ENCODE results near the gene HERC2. TPM values are rescaled to one million over a fixed set of nuclear protein-coding genes. Genes with fewer than 3 reads are reported as not detected.
"Not testable (repeated sequence)": the region's sequence is repeated elsewhere in the genome, so short reads cannot be mapped to it uniquely, and the experiment has no call there.

The HERC2 gene
- total and polyA plus RNA-seq, 4 donors, result 17.9 to 76.0 (median 39.8) TPM

GRCh38 chr15:28310454-28310853 is 11.5 kb downstream of the HERC2 start:
- H3K36me3 ChIP-seq (ENCODE audit: control insufficient read depth in 4 of 4, insufficient read depth in 4 of 4, low read length in 4 of 4), result peaks cover 2 to 35% (median 8%) of the 10 kb centered on the region in 4 donors
- H3K4me3 ChIP-seq; H3K4me1 ChIP-seq (ENCODE audit: control insufficient read depth in 5 of 5, insufficient read depth in 5 of 5, low read length in 5 of 5); H3K27ac ChIP-seq (ENCODE audit: low read depth in 1 of 2, low read length in 1 of 2); ATAC-seq (ENCODE audit: insufficient read depth, low FRiP score); H3K9ac ChIP-seq (ENCODE audit: insufficient read depth in 1 of 2, low read length in 2 of 2); DNase-seq; H3K27me3 ChIP-seq (ENCODE audit: control insufficient read depth in 3 of 3, insufficient read depth in 3 of 3, low read length in 2 of 3); H3K9me3 ChIP-seq (ENCODE audit: control insufficient read depth in 4 of 4, insufficient read depth in 3 of 4, low read length in 3 of 4): not testable (repeated sequence)
- 89% methylated on average over 10 to 11 of the region's 11 CpGs for WGBS, 2 donors

DNA sequence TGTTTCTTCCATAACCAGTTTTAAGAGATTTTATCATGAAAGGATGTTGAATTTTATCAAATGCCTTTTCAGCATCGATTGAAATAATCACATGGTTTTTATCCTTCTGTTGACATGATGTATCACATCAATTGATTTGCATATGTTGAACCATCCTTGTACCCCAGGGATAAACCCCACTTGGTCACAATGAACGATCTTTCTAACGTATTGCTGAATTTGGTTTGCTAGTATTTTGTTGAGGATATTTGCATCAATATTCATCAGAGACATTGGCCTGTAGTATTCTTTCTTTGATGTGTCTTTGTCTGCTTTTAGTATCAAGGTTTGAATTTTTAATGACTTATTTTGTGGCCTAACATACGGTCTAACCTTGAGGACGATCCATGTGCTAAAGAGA is 13.3 kb downstream of the HERC2 start:
- ATAC-seq (ENCODE audit: insufficient read depth, low FRiP score); H3K4me1 ChIP-seq (ENCODE audit: control insufficient read depth in 5 of 5, insufficient read depth in 5 of 5, low read length in 5 of 5); H3K27ac ChIP-seq (ENCODE audit: low read depth in 1 of 2, low read length in 1 of 2); H3K9ac ChIP-seq (ENCODE audit: insufficient read depth in 1 of 2, low read length in 2 of 2); H3K27me3 ChIP-seq (ENCODE audit: control insufficient read depth in 3 of 3, insufficient read depth in 3 of 3, low read length in 2 of 3); H3K9me3 ChIP-seq (ENCODE audit: control insufficient read depth in 4 of 4, insufficient read depth in 3 of 4, low read length in 3 of 4); DNase-seq; H3K4me3 ChIP-seq: not testable (repeated sequence)
- peaks cover 0 to 21% (median 3%) of the 10 kb centered on the region in 4 donors for H3K36me3 ChIP-seq (ENCODE audit: control insufficient read depth in 4 of 4, insufficient read depth in 4 of 4, low read length in 4 of 4)
- WGBS, 2 donors, result 97 to 98% methylated on average over 5 of the region's 5 CpGs

DNA sequence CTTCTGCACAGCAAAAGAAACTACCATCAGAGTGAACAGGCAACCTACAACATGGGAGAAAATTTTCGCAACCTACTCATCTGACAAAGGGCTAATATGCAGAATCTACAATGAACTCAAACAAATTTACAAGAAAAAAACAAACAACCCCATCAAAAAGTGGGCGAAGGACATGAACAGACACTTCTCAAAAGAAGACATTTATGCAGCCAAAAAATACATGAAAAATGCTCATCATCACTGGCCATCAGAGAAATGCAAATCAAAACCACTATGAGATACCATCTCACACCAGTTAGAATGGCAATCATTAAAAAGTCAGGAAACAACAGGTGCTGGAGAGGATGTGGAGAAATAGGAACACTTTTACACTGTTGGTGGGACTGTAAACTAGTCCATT is 16.3 kb downstream of the HERC2 start:
- WGBS, 2 donors, result 86 to 97% methylated on average over 2 of the region's 2 CpGs
- not testable (repeated sequence) for H3K4me1 ChIP-seq (ENCODE audit: control insufficient read depth in 5 of 5, insufficient read depth in 5 of 5, low read length in 5 of 5); DNase-seq

DNA sequence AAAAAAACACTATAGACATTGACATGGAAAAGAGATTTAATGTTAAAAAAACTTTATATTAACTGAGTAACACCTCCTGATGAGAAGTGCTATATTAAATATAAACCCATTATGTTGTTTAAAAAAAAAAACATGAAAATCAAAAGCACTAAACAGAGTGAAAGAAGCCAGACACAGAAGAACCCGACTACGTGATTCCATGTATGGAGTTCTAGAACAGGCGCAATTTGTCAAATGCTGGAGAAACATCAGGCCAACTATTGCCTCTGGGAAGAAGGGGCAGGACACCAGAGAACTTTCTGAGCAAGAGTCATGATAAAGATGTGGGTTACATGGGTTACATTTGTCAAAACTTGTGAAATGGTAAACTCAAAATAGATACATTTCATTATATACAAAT is 24.5 kb downstream of the HERC2 start:
- H3K9ac ChIP-seq (ENCODE audit: insufficient read depth in 1 of 2, low read length in 2 of 2); ATAC-seq (ENCODE audit: insufficient read depth, low FRiP score); H3K4me1 ChIP-seq (ENCODE audit: control insufficient read depth in 5 of 5, insufficient read depth in 5 of 5, low read length in 5 of 5); H3K4me3 ChIP-seq; H3K9me3 ChIP-seq (ENCODE audit: control insufficient read depth in 4 of 4, insufficient read depth in 3 of 4, low read length in 3 of 4); H3K36me3 ChIP-seq (ENCODE audit: control insufficient read depth in 4 of 4, insufficient read depth in 4 of 4, low read length in 4 of 4); H3K27me3 ChIP-seq (ENCODE audit: control insufficient read depth in 3 of 3, insufficient read depth in 3 of 3, low read length in 2 of 3); DNase-seq; H3K27ac ChIP-seq (ENCODE audit: low read depth in 1 of 2, low read length in 1 of 2): not testable (repeated sequence)
- 95 to 96% methylated on average over 3 of the region's 3 CpGs for WGBS, 2 donors

More for the DNA sequence above, 16.3 kb downstream of the HERC2 start:
- H3K27ac ChIP-seq (ENCODE audit: low read depth in 1 of 2, low read length in 1 of 2); H3K9me3 ChIP-seq (ENCODE audit: control insufficient read depth in 4 of 4, insufficient read depth in 3 of 4, low read length in 3 of 4); H3K4me3 ChIP-seq; H3K9ac ChIP-seq (ENCODE audit: insufficient read depth in 1 of 2, low read length in 2 of 2); H3K27me3 ChIP-seq (ENCODE audit: control insufficient read depth in 3 of 3, insufficient read depth in 3 of 3, low read length in 2 of 3); ATAC-seq (ENCODE audit: insufficient read depth, low FRiP score): not testable (repeated sequence)
- H3K36me3 ChIP-seq (ENCODE audit: control insufficient read depth in 4 of 4, insufficient read depth in 4 of 4, low read length in 4 of 4), result peaks cover 0 to 17% (median 2%) of the 10 kb centered on the region in 4 donors

DNA sequence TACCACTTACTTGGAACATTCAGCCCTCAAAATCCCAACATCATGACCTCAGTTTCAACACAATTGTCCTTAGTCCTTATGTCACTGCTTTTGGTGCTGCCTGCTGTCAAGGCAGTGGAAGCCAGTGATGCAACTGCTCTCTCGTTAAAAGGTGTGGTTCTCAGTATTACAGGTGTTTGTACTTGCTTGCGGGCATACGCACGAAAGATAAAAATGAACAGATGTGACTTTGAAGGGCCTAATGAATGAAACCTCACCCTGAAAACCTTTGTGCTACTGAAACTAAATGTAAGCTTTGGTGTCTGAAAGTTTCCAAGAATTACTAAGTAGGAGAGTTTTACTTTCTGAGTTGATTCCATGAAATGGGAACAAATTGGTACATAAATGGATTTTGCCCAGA is 25.2 kb downstream of the HERC2 start:
- H3K4me3 ChIP-seq; H3K36me3 ChIP-seq (ENCODE audit: control insufficient read depth in 4 of 4, insufficient read depth in 4 of 4, low read length in 4 of 4); DNase-seq; ATAC-seq (ENCODE audit: insufficient read depth, low FRiP score); H3K4me1 ChIP-seq (ENCODE audit: control insufficient read depth in 5 of 5, insufficient read depth in 5 of 5, low read length in 5 of 5); H3K27me3 ChIP-seq (ENCODE audit: control insufficient read depth in 3 of 3, insufficient read depth in 3 of 3, low read length in 2 of 3); H3K27ac ChIP-seq (ENCODE audit: low read depth in 1 of 2, low read length in 1 of 2); H3K9ac ChIP-seq (ENCODE audit: insufficient read depth in 1 of 2, low read length in 2 of 2); H3K9me3 ChIP-seq (ENCODE audit: control insufficient read depth in 4 of 4, insufficient read depth in 3 of 4, low read length in 3 of 4): not testable (repeated sequence)
- WGBS, 2 donors, result 89 to 91% methylated on average over 4 of the region's 4 CpGs

DNA sequence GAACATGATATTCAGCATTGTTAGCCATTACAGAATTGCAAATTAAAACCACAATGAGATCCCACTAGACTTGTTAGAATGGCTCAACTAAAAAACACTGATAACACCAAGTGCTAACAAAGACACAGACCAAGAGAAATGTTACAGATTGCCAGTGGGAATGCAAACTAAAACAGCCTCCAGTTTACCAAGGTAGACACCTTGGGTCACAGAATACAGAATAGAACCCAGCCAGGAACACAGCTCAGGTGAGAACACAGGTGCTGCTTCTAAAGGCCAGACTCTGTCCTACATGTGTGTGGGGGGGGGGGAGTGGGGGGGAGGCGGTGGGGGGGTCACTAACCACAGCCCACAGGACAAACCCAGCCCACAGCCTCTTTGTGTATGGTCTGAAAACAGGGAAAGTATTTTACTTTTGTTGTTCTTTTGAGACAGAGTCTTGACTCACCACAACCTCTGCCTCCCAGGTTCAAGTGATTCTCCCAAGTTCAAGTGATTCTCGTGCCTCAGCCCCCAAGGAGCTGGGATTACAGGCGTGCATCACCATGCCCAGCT is 26.9 kb downstream of the HERC2 start:
- not testable (repeated sequence) for H3K27me3 ChIP-seq (ENCODE audit: control insufficient read depth in 3 of 3, insufficient read depth in 3 of 3, low read length in 2 of 3); H3K4me3 ChIP-seq; H3K9ac ChIP-seq (ENCODE audit: insufficient read depth in 1 of 2, low read length in 2 of 2); H3K9me3 ChIP-seq (ENCODE audit: control insufficient read depth in 4 of 4, insufficient read depth in 3 of 4, low read length in 3 of 4); H3K27ac ChIP-seq (ENCODE audit: low read depth in 1 of 2, low read length in 1 of 2); H3K4me1 ChIP-seq (ENCODE audit: control insufficient read depth in 5 of 5, insufficient read depth in 5 of 5, low read length in 5 of 5); ATAC-seq (ENCODE audit: insufficient read depth, low FRiP score); DNase-seq
- peaks cover 8 to 11% (median 9%) of the 10 kb centered on the region in 4 donors for H3K36me3 ChIP-seq (ENCODE audit: control insufficient read depth in 4 of 4, insufficient read depth in 4 of 4, low read length in 4 of 4)
- 83 to 91% methylated on average over 3 of the region's 3 CpGs for WGBS, 2 donors

DNA sequence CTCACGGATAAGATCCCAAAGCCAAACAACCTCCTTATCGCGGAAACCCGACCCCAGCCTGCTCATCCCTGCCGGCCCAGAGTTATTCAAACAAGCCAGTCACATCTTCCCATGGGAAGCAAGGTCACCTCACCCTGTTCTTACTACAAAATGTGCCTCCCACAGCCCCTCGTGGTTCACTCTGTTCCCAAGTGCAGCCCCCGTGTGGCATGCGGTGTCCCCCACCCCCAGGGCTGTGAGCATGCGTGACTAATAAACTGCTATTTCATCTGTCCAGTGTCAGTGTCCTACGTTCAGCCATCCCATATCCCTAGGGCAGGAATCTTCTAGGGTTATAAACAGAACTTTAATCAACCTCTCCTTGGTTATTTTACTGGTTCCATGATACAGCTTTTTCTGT is 27.4 kb downstream of the HERC2 start:
- H3K36me3 ChIP-seq (ENCODE audit: control insufficient read depth in 4 of 4, insufficient read depth in 4 of 4, low read length in 4 of 4), result peaks cover 10 to 16% (median 12%) of the 10 kb centered on the region in 4 donors
- H3K4me3 ChIP-seq; H3K9me3 ChIP-seq (ENCODE audit: control insufficient read depth in 4 of 4, insufficient read depth in 3 of 4, low read length in 3 of 4); DNase-seq; H3K9ac ChIP-seq (ENCODE audit: insufficient read depth in 1 of 2, low read length in 2 of 2); H3K27me3 ChIP-seq (ENCODE audit: control insufficient read depth in 3 of 3, insufficient read depth in 3 of 3, low read length in 2 of 3); H3K27ac ChIP-seq (ENCODE audit: low read depth in 1 of 2, low read length in 1 of 2); ATAC-seq (ENCODE audit: insufficient read depth, low FRiP score); H3K4me1 ChIP-seq (ENCODE audit: control insufficient read depth in 5 of 5, insufficient read depth in 5 of 5, low read length in 5 of 5): not testable (repeated sequence)
- WGBS, 2 donors, result 83 to 86% methylated on average over 5 to 9 of the region's 10 CpGs
